GM12801 (cell line): ENCODE data around the gene EPB41L5.

Experiments used
- CTCF ChIP-seq: IDR thresholded peaks from one replicate; pipeline ENCODE4 v1.5.1; 2011; ENCODE audit warnings: control low read depth; ENCODE audit not compliant: insufficient read length; ENCODE audit errors: extremely low read depth

Gene EPB41L5

DNA sequence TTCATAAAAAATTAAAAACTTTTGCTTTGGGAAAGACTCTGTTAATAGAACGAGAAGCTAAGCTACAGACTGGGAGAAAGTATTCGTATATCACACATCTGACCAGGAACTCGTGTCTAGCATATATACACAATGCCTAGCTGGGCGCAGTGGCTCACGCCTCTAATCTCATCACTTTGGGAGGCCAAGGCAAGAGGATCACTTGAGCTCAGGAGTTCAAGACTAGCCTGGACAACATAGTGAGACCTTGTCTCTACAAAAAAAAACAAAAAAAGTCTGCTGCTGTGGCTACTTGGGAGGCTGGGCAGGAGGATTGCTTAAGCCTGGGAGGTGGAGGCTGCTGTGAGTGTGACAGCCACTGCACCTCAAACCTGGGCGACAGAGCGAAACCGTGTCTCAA is 46.6 kb downstream of the EPB41L5 start:
- TF ChIP-seq CTCF: no peak

- TF ChIP-seq CTCF: no peak
Observed at GRCh38 chr2:120060088-120060623, 47.3 kb downstream of the EPB41L5 start.

DNA sequence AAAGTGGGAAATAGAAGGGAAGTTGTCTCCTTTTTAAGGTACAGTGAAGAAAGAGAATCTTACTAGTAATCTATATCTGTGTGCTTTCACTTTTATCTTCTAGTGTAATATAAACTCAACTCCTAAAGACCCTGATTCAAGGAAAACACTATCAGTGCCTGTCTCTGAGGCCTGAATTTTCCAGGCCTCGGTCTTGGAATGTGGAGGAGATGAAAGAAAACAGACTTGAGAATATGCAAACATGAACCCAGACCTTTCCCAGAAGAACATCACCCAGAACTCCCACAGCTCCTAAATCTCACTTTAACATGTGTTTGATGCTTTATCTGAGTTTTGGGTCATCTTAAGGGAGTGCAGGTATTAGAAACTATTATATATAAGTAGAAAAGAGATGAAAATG is 51.8 kb downstream of the EPB41L5 start:
- no peak for TF ChIP-seq CTCF

DNA sequence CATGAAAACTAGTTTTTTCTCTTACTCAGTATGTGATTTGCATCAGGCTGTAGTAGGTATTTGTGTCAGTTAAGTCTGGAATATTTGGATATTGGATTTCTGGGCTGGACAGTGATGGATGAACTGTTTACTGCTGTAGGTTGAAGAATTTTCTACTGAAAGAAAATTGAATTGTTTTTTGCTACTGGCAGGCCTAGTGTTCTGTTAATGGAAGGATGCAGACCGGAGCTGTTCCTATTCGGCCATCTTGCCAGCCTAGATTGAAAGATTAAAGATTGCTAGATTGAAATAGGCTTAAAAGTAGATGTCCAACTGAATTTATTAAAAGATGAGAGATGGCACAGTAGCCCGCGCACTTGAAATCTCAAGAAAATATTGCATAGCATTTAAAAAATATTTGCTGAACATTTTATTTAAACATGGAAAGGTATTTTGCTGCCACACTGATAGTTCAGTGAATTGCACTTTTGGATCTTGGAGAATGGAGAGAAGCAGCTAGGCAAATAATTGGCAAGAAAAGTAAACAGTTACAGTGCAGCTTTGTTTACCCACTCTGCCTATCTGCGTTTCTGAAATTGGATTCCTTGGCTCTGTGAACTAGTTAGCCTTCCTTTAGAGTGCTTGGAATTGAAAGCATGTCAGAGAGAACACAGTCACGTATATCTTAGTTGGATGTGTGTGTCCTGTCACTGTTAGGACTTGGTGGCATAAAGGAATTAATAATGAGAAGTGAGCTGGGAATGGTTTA is 54.1 kb downstream of the EPB41L5 start:
- TF ChIP-seq CTCF: no peak

DNA sequence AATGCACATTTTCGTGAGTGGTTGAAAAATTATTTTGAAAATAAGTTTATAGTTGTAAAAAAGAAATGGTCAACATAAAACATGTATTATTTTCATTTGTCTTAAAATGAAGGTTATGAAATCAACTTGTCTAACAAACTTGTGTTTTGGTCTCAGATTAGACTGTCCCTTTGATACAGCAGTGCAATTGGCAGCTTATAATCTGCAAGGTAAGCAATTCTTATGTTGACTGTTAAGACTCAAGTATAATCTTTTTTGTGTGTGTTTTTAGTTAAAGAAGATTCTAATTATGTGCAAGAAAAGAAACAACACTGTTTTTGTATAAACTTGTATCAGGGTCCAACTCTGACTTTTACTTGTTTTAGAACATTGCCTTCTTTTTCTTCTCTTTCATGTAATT is 62.7 kb downstream of the EPB41L5 start:
- no peak for TF ChIP-seq CTCF

DNA sequence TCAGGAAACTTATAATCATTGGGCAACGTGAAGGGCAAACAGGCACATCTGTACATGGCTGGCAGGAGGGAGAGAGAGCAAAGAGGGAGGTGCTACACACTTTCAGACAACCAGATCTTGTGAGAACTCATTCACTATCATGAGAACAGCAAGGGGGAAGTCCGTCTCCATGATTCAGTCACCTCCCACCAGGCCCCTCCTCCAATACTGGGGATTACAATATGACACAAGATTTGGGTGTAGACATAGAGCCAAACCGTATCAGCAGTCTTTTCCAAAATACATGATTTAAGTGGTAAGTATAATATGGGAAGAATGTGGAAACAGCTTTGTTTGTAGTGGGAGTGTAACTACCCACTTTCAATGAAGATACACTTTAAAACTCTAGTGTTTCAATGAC is 65.0 kb downstream of the EPB41L5 start:
- no peak for TF ChIP-seq CTCF

DNA sequence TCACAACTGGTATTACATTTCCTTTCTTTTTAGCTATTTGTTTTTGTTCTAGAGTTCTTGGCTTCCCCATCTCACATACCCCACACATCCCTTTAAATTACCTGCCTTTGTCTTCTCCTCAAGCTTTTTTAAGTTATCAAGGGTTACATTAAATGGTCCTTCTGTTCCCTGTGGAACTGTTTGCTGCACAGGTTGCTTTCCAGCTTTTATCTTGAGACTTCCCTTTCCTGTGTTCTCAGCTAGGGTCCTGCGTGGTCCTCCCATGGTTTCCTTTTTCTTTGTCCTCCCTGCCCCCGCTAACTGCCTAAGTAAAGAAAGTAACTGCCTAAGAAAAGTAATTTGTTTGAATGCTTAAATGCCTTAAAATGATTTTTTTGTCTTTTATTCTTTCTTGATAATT is 66.8 kb downstream of the EPB41L5 start:
- no peak for TF ChIP-seq CTCF
